ENCODE data around the gene TLE1.

TLE1 gene

GRCh38 chr9:81686614-81687520 lies 2.5 kb downstream of the TLE1 start:
- DNase-seq (ENCODE audit: low read depth in 2 of 2): peak; percentile 51 to 54

GRCh38 chr9:81685763-81686613 lies 3.4 kb downstream of the TLE1 start:
- DNase-seq (ENCODE audit: low read depth in 2 of 2): peak in 1 of 2 experiments; percentile 37

GRCh38 chr9:81684635-81685034 lies 4.7 kb downstream of the TLE1 start:
- no peak for DNase-seq (ENCODE audit: low read depth in 2 of 2)

GRCh38 chr9:81683704-81684103 lies 5.6 kb downstream of the TLE1 start:
- DNase-seq (ENCODE audit: low read depth in 2 of 2): no peak

- DNase-seq (ENCODE audit: low read depth in 2 of 2): no peak
These were observed 6.1 kb downstream of the TLE1 start for GRCh38 chr9:81683238-81683637.

- no peak for DNase-seq (ENCODE audit: low read depth in 2 of 2)
These were observed 6.5 kb downstream of the TLE1 start for GRCh38 chr9:81682797-81683196.

- DNase-seq (ENCODE audit: low read depth in 2 of 2): no peak
These were observed 7.2 kb downstream of the TLE1 start for GRCh38 chr9:81682177-81682576.

- no peak for DNase-seq (ENCODE audit: low read depth in 2 of 2)
These were observed 8.8 kb downstream of the TLE1 start for GRCh38 chr9:81680506-81680905.

GRCh38 chr9:81680006-81680405 lies 9.3 kb downstream of the TLE1 start:
- no peak for DNase-seq (ENCODE audit: low read depth in 2 of 2)

- DNase-seq (ENCODE audit: low read depth in 2 of 2): no peak
These were observed 11.3 kb downstream of the TLE1 start for GRCh38 chr9:81678088-81678487.

- no peak for DNase-seq (ENCODE audit: low read depth in 2 of 2)
These were observed 13.0 kb downstream of the TLE1 start for GRCh38 chr9:81676395-81676794.

- DNase-seq (ENCODE audit: low read depth in 2 of 2): no peak
These were observed 16.0 kb downstream of the TLE1 start for GRCh38 chr9:81673310-81673709.

- no peak for DNase-seq (ENCODE audit: low read depth in 2 of 2)
These were observed 17.5 kb downstream of the TLE1 start for GRCh38 chr9:81671880-81672280.

- no peak for DNase-seq (ENCODE audit: low read depth in 2 of 2)
These were observed 19.5 kb downstream of the TLE1 start for GRCh38 chr9:81669866-81670265.

GRCh38 chr9:81669041-81669651 lies 20.2 kb downstream of the TLE1 start:
- DNase-seq (ENCODE audit: low read depth in 2 of 2): no peak

- no peak for DNase-seq (ENCODE audit: low read depth in 2 of 2)
These were observed 23.2 kb downstream of the TLE1 start for GRCh38 chr9:81666123-81666522.

GRCh38 chr9:81665322-81665871 lies 23.9 kb downstream of the TLE1 start:
- DNase-seq (ENCODE audit: low read depth in 2 of 2): no peak

GRCh38 chr9:81664638-81665222 lies 24.6 kb downstream of the TLE1 start:
- no peak for DNase-seq (ENCODE audit: low read depth in 2 of 2)

GRCh38 chr9:81661339-81661738 lies 28.0 kb downstream of the TLE1 start:
- no peak for DNase-seq (ENCODE audit: low read depth in 2 of 2)

GRCh38 chr9:81656871-81657337 lies 32.4 kb downstream of the TLE1 start:
- DNase-seq (ENCODE audit: low read depth in 2 of 2): no peak

- DNase-seq (ENCODE audit: low read depth in 2 of 2): no peak
These were observed 33.3 kb downstream of the TLE1 start for GRCh38 chr9:81656004-81656403.

Data from fibroblast of skin of left quadriceps (primary cell).